Sigmoid colon (tissue), 7 donors: ENCODE measurements around the gene TIGD7. TPM values are rescaled to one million over a fixed set of nuclear protein-coding genes. Genes with fewer than 3 reads are reported as not detected.

Experiments used
- DNase-seq: peaks from one replicate; pipeline ENCODE4 v3.0.0-alpha.2; 2019
- H3K27ac ChIP-seq, 4 donors: fragments of 200-600 bp; sonication (generic); one replicate each; pipeline ENCODE4 v1.5.1; 2016 to 2019; ENCODE audit warnings: mild to moderate bottlenecking in 1 of 4
- H3K27me3 ChIP-seq, 3 donors: fragments of 200-600 bp; sonication (generic); one replicate each; pipeline ENCODE4 v1.5.1; 2019; ENCODE audit warnings: mild to moderate bottlenecking in 1 of 3
- H3K36me3 ChIP-seq, 4 donors: fragments of 200-600 bp; sonication (generic); one replicate each; pipeline ENCODE4 v1.5.1; 2016 to 2019
- H3K4me1 ChIP-seq, 4 donors: fragments of 200-600 bp; sonication (generic); one replicate each; pipeline ENCODE4 v1.5.1; 2017 to 2019
- H3K4me3 ChIP-seq, 4 donors: fragments of 200-600 bp; sonication (generic); one replicate each; pipeline ENCODE4 v1.5.1; 2017 to 2019; ENCODE audit warnings: mild to moderate bottlenecking in 2 of 4, moderate library complexity in 1 of 4
- H3K9me3 ChIP-seq, 4 donors: fragments of 200-600 bp in 3 of 4; sonication (generic) in 3 of 4; one replicate each; pipeline versions ENCODE4 v1.5.1 to v1.6.1; 2013 to 2019
- EP300 ChIP-seq, 4 donors: sonication (generic); formaldehyde crosslinking; IDR thresholded peaks; one replicate each; pipeline ENCODE4 v1.6.1; 2017; ENCODE audit warnings: antibody characterized with exemption in 4 of 4
- POLR2A ChIP-seq, 2 donors: fragments of 450-650 bp; IDR thresholded peaks; one replicate each; pipeline ENCODE4 v1.6.1; 2016; ENCODE audit warnings: antibody characterized with exemption in 2 of 2, mild to moderate bottlenecking in 2 of 2, moderate library complexity in 2 of 2
- POLR2AphosphoS5 ChIP-seq, 4 donors: sonication (generic); formaldehyde crosslinking; IDR thresholded peaks; one replicate each; pipeline ENCODE4 v1.6.1; 2017; ENCODE audit warnings: antibody characterized with exemption in 4 of 4
- WGBS, 2 donors: extraction: QIAGEN DNeasy Blood & Tissue Kit; methylation state at CpG; one replicate each; pipeline ENCODE4 v1.1.7; 2013; 5-methylcytosine and 5-hydroxymethylcytosine counted together
- intact Hi-C: fragments of 100-400 bp; cut with DNase I; formaldehyde crosslinking; loops from one replicate; pipeline ENCODE4 v1.15.1; 2023
- polyA plus RNA-seq, 3 donors: library from polyadenylated mRNA; stranded (reverse); fragments of 200-250 nt; gene quantifications; one replicate each; pipeline ENCODE4 v1.2.3, GENCODE V29; 2013
- total RNA-seq, 4 donors: library from RNA; depleted of rRNA; stranded (reverse); fragments of >200 nt; gene quantifications; one replicate each; pipeline ENCODE4 v1.1.0, GENCODE V29; 2016
- TF ChIP-seq, protein P1 (sequence below), 4 experiments: fragments of 450-650 bp in 3 of 4; fragments of 200-600 bp in 1 of 4; IDR thresholded peaks; one replicate each; pipeline ENCODE4 v1.5.1; 2016 to 2019; ENCODE audit warnings: antibody characterized with exemption in 4 of 4, mild to moderate bottlenecking in 3 of 4, moderate library complexity in 2 of 4
- donor health status: healthy with polysubstance abuse.
- donor health status: Bipolar disorder and iron deficiency.
- donor health status: healthy.

TIGD7 gene
- total and polyA plus RNA-seq, 7 donors: 1.2 to 12.8 (median 4.2) TPM

DNA sequence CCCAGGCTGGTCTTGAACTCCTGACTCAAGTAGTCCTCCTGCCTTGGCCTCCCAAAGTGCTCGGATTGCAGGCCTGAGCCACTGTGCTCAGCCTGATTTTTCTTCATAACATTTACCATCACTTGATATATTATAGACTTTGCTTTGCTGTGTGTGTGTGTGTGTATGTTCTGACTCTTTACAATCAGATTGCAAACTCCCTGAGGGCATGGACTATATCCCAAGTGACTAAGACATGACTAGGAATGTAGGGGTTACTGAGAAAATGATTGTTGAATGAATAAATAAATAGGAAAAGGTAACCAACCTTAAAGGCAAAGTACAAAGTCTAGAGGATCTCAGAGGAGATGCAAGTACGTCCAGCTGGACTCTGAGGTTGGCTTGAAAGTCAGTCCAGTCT is 40.8 kb upstream of the TIGD7 start:
- WGBS, 2 donors: 55 to 68% methylated on average over 2 of the region's 2 CpGs
- DNase-seq: no peak
- Histone ChIP-seq H3K9me3 (peaks cover 0 to 3% (median 0%) of the 10 kb centered on the region in 4 donors), H3K27me3 (no peaks in the 10 kb centered on the region), H3K36me3 (no peaks in the 10 kb centered on the region), H3K4me1 (no peaks in the 10 kb centered on the region), H3K4me3 (no peak overlapping the region), H3K27ac (no peak overlapping the region)
- intact Hi-C loops: no loop called here
- TF ChIP-seq EP300 (IDR thresholded peaks at IDR 0.05): no peak
- TF ChIP-seq POLR2AphosphoS5 (IDR thresholded peaks at IDR 0.05): no peak
- TF ChIP-seq, protein P1, sequence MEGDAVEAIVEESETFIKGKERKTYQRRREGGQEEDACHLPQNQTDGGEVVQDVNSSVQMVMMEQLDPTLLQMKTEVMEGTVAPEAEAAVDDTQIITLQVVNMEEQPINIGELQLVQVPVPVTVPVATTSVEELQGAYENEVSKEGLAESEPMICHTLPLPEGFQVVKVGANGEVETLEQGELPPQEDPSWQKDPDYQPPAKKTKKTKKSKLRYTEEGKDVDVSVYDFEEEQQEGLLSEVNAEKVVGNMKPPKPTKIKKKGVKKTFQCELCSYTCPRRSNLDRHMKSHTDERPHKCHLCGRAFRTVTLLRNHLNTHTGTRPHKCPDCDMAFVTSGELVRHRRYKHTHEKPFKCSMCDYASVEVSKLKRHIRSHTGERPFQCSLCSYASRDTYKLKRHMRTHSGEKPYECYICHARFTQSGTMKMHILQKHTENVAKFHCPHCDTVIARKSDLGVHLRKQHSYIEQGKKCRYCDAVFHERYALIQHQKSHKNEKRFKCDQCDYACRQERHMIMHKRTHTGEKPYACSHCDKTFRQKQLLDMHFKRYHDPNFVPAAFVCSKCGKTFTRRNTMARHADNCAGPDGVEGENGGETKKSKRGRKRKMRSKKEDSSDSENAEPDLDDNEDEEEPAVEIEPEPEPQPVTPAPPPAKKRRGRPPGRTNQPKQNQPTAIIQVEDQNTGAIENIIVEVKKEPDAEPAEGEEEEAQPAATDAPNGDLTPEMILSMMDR (IDR thresholded peaks at IDR 0.05): no peak
- no peak for TF ChIP-seq POLR2A (IDR thresholded peaks at IDR 0.05)

GRCh38 chr16:3328643-3329042 is 23.4 kb upstream of the TIGD7 start:
- TF ChIP-seq, protein P1 (IDR thresholded peaks at IDR 0.05): no peak
- no peak for TF ChIP-seq EP300 (IDR thresholded peaks at IDR 0.05)
- no peak for TF ChIP-seq POLR2AphosphoS5 (IDR thresholded peaks at IDR 0.05)
- no peak for TF ChIP-seq POLR2A (IDR thresholded peaks at IDR 0.05)
- intact Hi-C loops: no loop called here
- no peak for DNase-seq
- Histone ChIP-seq H3K4me1 (no peaks in the 10 kb centered on the region), H3K36me3 (no peaks in the 10 kb centered on the region), H3K4me3 (no peak overlapping the region), H3K27ac (no peak overlapping the region), H3K9me3 (no peaks in the 10 kb centered on the region), H3K27me3 (no peaks in the 10 kb centered on the region)
- WGBS, 2 donors: 11 to 58% methylated on average over 2 of the region's 2 CpGs

DNA sequence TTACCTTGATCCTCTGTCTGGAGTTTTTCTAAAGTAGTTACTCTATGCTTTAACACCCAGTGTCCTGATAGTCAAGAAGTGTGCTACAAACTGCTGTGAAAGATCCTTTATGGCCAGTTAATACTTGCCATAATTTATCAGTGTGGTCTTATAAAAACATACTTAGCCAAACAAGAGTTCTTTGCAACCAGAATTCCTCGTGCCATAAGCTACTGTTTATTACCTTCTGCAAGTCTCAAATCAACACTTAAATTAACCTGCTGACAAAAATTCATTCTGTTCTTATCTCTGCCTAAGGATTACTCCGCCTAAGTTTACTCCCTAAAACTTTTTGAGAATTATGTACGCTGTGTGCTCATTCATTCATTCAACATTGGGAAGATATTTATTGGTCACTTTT is 22.9 kb upstream of the TIGD7 start:
- Histone ChIP-seq H3K4me3 (no peak overlapping the region), H3K9me3 (no peaks in the 10 kb centered on the region), H3K27me3 (no peaks in the 10 kb centered on the region), H3K27ac (no peak overlapping the region), H3K36me3 (no peaks in the 10 kb centered on the region), H3K4me1 (no peaks in the 10 kb centered on the region)
- intact Hi-C loops: no loop called here
- no peak for DNase-seq
- WGBS, 2 donors: 9 to 52% methylated on average over 3 of the region's 3 CpGs
- TF ChIP-seq EP300 (IDR thresholded peaks at IDR 0.05) (no peak), POLR2AphosphoS5 (IDR thresholded peaks at IDR 0.05) (no peak), POLR2A (IDR thresholded peaks at IDR 0.05) (no peak)
- TF ChIP-seq, protein P1 (IDR thresholded peaks at IDR 0.05): no peak

DNA sequence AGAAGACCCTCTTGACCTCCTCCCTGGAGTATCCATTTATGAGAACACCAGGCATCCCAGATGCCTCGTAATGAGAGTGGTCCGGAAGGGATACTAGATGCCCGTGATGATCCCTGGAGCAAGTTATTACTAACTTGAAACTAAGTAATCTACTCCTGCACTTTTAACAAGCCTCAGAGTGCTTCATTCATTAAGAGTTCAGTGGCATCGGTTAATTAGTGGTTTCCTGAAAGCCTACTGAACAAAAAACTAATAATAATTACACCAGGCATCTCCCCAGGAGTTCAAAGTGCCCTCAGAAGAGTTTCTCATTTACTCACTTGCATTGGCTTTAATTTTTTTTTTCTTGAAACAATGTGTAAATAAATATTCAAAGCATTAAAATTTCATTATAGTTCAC is 22.3 kb upstream of the TIGD7 start:
- Histone ChIP-seq H3K4me1 (no peaks in the 10 kb centered on the region), H3K36me3 (no peaks in the 10 kb centered on the region), H3K27ac (no peak overlapping the region), H3K9me3 (no peaks in the 10 kb centered on the region), H3K27me3 (no peaks in the 10 kb centered on the region), H3K4me3 (no peak overlapping the region)
- intact Hi-C loops: no loop called here
- DNase-seq: no peak
- 86 to 87% methylated on average over 4 of the region's 4 CpGs for whole genome bisulfite sequencing, 2 donors
- TF ChIP-seq POLR2AphosphoS5 (IDR thresholded peaks at IDR 0.05): no peak
- TF ChIP-seq POLR2A (IDR thresholded peaks at IDR 0.05): no peak
- no peak for TF ChIP-seq EP300 (IDR thresholded peaks at IDR 0.05)
- TF ChIP-seq, protein P1 (IDR thresholded peaks at IDR 0.05): no peak

GRCh38 chr16:3321816-3322215 is 16.6 kb upstream of the TIGD7 start:
- Histone ChIP-seq H3K36me3 (peaks cover 14 to 22% (median 19%) of the 10 kb centered on the region in 4 donors), H3K9me3 (peaks cover 34 to 51% (median 46%) of the 10 kb centered on the region in 4 donors), H3K4me3 (no peak overlapping the region), H3K27me3 (no peaks in the 10 kb centered on the region), H3K4me1 (no peaks in the 10 kb centered on the region), H3K27ac (no peak overlapping the region)
- DNase-seq: no peak
- intact Hi-C loops: no loop called here
- TF ChIP-seq, protein P1 (IDR thresholded peaks at IDR 0.05): no peak
- no peak for TF ChIP-seq POLR2AphosphoS5 (IDR thresholded peaks at IDR 0.05)
- TF ChIP-seq EP300 (IDR thresholded peaks at IDR 0.05): no peak
- TF ChIP-seq POLR2A (IDR thresholded peaks at IDR 0.05): no peak
- WGBS, 2 donors: 62 to 67% methylated on average over 2 of the region's 2 CpGs
